Dendritic cell treated with granulocyte-macrophage colony-stimulating factor and Interleukin-4, amounts not matched to agents 40 ng/mL and 50 ng/mL, for 4 days (primary cell): ENCODE measurements around the gene MAB21L2.
"Not testable (repeated sequence)": the region's sequence is repeated elsewhere in the genome, so short reads cannot be mapped to it uniquely, and the experiment has no call there.

Source experiments
- H3K27ac Mint-ChIP-seq: one replicate; pipeline ENCODE4 v1.8.0; 2022; ENCODE audit warnings: mild to moderate bottlenecking, mixed read lengths
- H3K27me3 Mint-ChIP-seq: one replicate; pipeline ENCODE4 v1.8.0; 2022; ENCODE audit warnings: mild to moderate bottlenecking, mixed read lengths
- H3K36me3 Mint-ChIP-seq: one replicate; pipeline ENCODE4 v1.8.0; 2022; ENCODE audit warnings: low read depth, mixed read lengths
- H3K4me1 Mint-ChIP-seq: one replicate; pipeline ENCODE4 v1.8.0; 2022; ENCODE audit warnings: low read depth, mixed read lengths
- H3K4me3 Mint-ChIP-seq: one replicate; pipeline ENCODE4 v1.8.0; 2022; ENCODE audit warnings: mild to moderate bottlenecking, moderate library complexity, mixed read lengths
- H3K9me3 Mint-ChIP-seq: one replicate; pipeline ENCODE4 v1.8.0; 2022; ENCODE audit warnings: mixed read lengths
- intact Hi-C: fragments of 100-400 bp; cut with micrococcal nuclease; formaldehyde crosslinking; loops from one replicate; pipeline ENCODE4 v1.15.0; 2022

MAB21L2 gene

GRCh38 chr4:150582146-150582872 is at the start of gene MAB21L2:
Gene MAB21L2, plus strand, starts transcription at chr4:150582151. Its CDS starts 879 bp downstream, at chr4:150583030.
- Mint-ChIP-seq H3K9me3 (peaks cover 46% of the 10 kb centered on the region), H3K4me1 (no peaks in the 10 kb centered on the region), H3K36me3 (peaks cover 40% of the 10 kb centered on the region), H3K4me3 (no peak within 1 kb of the TSS), H3K27me3 (no peaks in the 10 kb centered on the region), H3K27ac (no peak within 1 kb of the TSS)
- intact Hi-C loops = no loop called here

GRCh38 chr4:150533673-150534072 is 48.3 kb upstream of the MAB21L2 start:
- no peaks in the 10 kb centered on the region for H3K27me3 Mint-ChIP-seq
- no peaks in the 10 kb centered on the region for H3K9me3 Mint-ChIP-seq
- H3K4me3 Mint-ChIP-seq = no peak overlapping the region
- intact Hi-C loops = no loop called here
- H3K27ac Mint-ChIP-seq = no peak overlapping the region
- no peaks in the 10 kb centered on the region for H3K4me1 Mint-ChIP-seq
- H3K36me3 Mint-ChIP-seq = no peaks in the 10 kb centered on the region

- intact Hi-C loops = no loop called here
- Mint-ChIP-seq H3K4me1 (no peaks in the 10 kb centered on the region), H3K9me3 (no peaks in the 10 kb centered on the region), H3K36me3 (no peaks in the 10 kb centered on the region), H3K27me3 (no peaks in the 10 kb centered on the region), H3K27ac (no peak overlapping the region), H3K4me3 (no peak overlapping the region)
These were observed 47.1 kb upstream of the MAB21L2 start for GRCh38 chr4:150534818-150535217.

- H3K27ac Mint-ChIP-seq, H3K4me3 Mint-ChIP-seq, H3K9me3 Mint-ChIP-seq, H3K36me3 Mint-ChIP-seq, H3K4me1 Mint-ChIP-seq, H3K27me3 Mint-ChIP-seq, intact Hi-C loops: not testable (repeated sequence)
These were observed 44.0 kb upstream of the MAB21L2 start for GRCh38 chr4:150537911-150538310.

GRCh38 chr4:150540536-150540935 is 41.4 kb upstream of the MAB21L2 start:
- no peaks in the 10 kb centered on the region for H3K4me1 Mint-ChIP-seq
- intact Hi-C loops = loop anchor here (10.0 kb wide), 1 partner anchor 176 kb away; no protein-coding TSS in a partner anchor
- H3K9me3 Mint-ChIP-seq = no peaks in the 10 kb centered on the region
- no peaks in the 10 kb centered on the region for H3K36me3 Mint-ChIP-seq
- no peak overlapping the region for H3K4me3 Mint-ChIP-seq
- no peak overlapping the region for H3K27ac Mint-ChIP-seq
- no peaks in the 10 kb centered on the region for H3K27me3 Mint-ChIP-seq

- no peaks in the 10 kb centered on the region for H3K36me3 Mint-ChIP-seq
- H3K27me3 Mint-ChIP-seq = no peaks in the 10 kb centered on the region
- no peak overlapping the region for H3K4me3 Mint-ChIP-seq
- H3K9me3 Mint-ChIP-seq = no peaks in the 10 kb centered on the region
- no peaks in the 10 kb centered on the region for H3K4me1 Mint-ChIP-seq
- no peak overlapping the region for H3K27ac Mint-ChIP-seq
- intact Hi-C loops = loop anchor here (10.0 kb wide), 1 partner anchor 176 kb away; no protein-coding TSS in a partner anchor
These were observed 41.0 kb upstream of the MAB21L2 start for GRCh38 chr4:150540959-150541360.

- intact Hi-C loops = loop anchor here (10.0 kb wide), 1 partner anchor 177 kb away; no protein-coding TSS in a partner anchor
- H3K36me3 Mint-ChIP-seq = no peaks in the 10 kb centered on the region
- H3K4me3 Mint-ChIP-seq = no peak overlapping the region
- no peak overlapping the region for H3K27ac Mint-ChIP-seq
- no peaks in the 10 kb centered on the region for H3K27me3 Mint-ChIP-seq
- no peaks in the 10 kb centered on the region for H3K4me1 Mint-ChIP-seq
- H3K9me3 Mint-ChIP-seq = no peaks in the 10 kb centered on the region
These were observed 40.3 kb upstream of the MAB21L2 start for GRCh38 chr4:150541681-150542080.

- Mint-ChIP-seq H3K27me3 (no peaks in the 10 kb centered on the region), H3K4me3 (no peak overlapping the region), H3K9me3 (no peaks in the 10 kb centered on the region), H3K36me3 (no peaks in the 10 kb centered on the region), H3K4me1 (no peaks in the 10 kb centered on the region), H3K27ac (no peak overlapping the region)
- intact Hi-C loops = loop anchor here (10.0 kb wide), 1 partner anchor 178 kb away; no protein-coding TSS in a partner anchor
These were observed 38.9 kb upstream of the MAB21L2 start for GRCh38 chr4:150543042-150543441.

- intact Hi-C loops = loop anchor here (10.0 kb wide), 1 partner anchor 181 kb away; no protein-coding TSS in a partner anchor
- Mint-ChIP-seq H3K27ac (no peak overlapping the region), H3K9me3 (no peaks in the 10 kb centered on the region), H3K4me3 (no peak overlapping the region), H3K27me3 (no peaks in the 10 kb centered on the region), H3K4me1 (no peaks in the 10 kb centered on the region), H3K36me3 (no peaks in the 10 kb centered on the region)
These were observed 35.7 kb upstream of the MAB21L2 start for GRCh38 chr4:150546286-150546685.

- H3K4me3 Mint-ChIP-seq = no peak overlapping the region
- intact Hi-C loops = loop anchor here (10.0 kb wide), 1 partner anchor 182 kb away; no protein-coding TSS in a partner anchor
- no peaks in the 10 kb centered on the region for H3K9me3 Mint-ChIP-seq
- H3K27me3 Mint-ChIP-seq = no peaks in the 10 kb centered on the region
- no peak overlapping the region for H3K27ac Mint-ChIP-seq
- no peaks in the 10 kb centered on the region for H3K36me3 Mint-ChIP-seq
- H3K4me1 Mint-ChIP-seq = no peaks in the 10 kb centered on the region
These were observed 34.7 kb upstream of the MAB21L2 start for GRCh38 chr4:150547154-150547838.

GRCh38 chr4:150557811-150558210 is 24.1 kb upstream of the MAB21L2 start:
- H3K4me3 Mint-ChIP-seq, H3K27me3 Mint-ChIP-seq, H3K36me3 Mint-ChIP-seq, H3K27ac Mint-ChIP-seq, intact Hi-C loops, H3K4me1 Mint-ChIP-seq: not testable (repeated sequence)
- H3K9me3 Mint-ChIP-seq = peaks cover 16% of the 10 kb centered on the region

- peaks cover 8% of the 10 kb centered on the region for H3K9me3 Mint-ChIP-seq
- no peaks in the 10 kb centered on the region for H3K4me1 Mint-ChIP-seq
- intact Hi-C loops = no loop called here
- no peaks in the 10 kb centered on the region for H3K36me3 Mint-ChIP-seq
- no peak overlapping the region for H3K4me3 Mint-ChIP-seq
- H3K27me3 Mint-ChIP-seq = no peaks in the 10 kb centered on the region
- no peak overlapping the region for H3K27ac Mint-ChIP-seq
These were observed 20.7 kb upstream of the MAB21L2 start for GRCh38 chr4:150561143-150561737.

GRCh38 chr4:150562250-150562649 is 19.7 kb upstream of the MAB21L2 start:
- Mint-ChIP-seq H3K4me3 (no peak overlapping the region), H3K27ac (no peak overlapping the region), H3K36me3 (no peaks in the 10 kb centered on the region), H3K4me1 (no peaks in the 10 kb centered on the region), H3K9me3 (peaks cover 8% of the 10 kb centered on the region), H3K27me3 (no peaks in the 10 kb centered on the region)
- intact Hi-C loops = no loop called here

GRCh38 chr4:150562751-150563150 is 19.2 kb upstream of the MAB21L2 start:
- intact Hi-C loops = no loop called here
- H3K36me3 Mint-ChIP-seq = no peaks in the 10 kb centered on the region
- H3K27me3 Mint-ChIP-seq = no peaks in the 10 kb centered on the region
- peaks cover 8% of the 10 kb centered on the region for H3K9me3 Mint-ChIP-seq
- no peak overlapping the region for H3K4me3 Mint-ChIP-seq
- no peaks in the 10 kb centered on the region for H3K4me1 Mint-ChIP-seq
- no peak overlapping the region for H3K27ac Mint-ChIP-seq
